ENCODE data around the gene CAMSAP2. TPM values are rescaled to one million over a fixed set of nuclear protein-coding genes. Genes with fewer than 3 reads are reported as not detected.

CAMSAP2 gene
- total RNA-seq, 1 experiment from 2014 or later, result 28.6 TPM

GRCh38 chr1:200751717-200752116, 13.0 kb downstream of the CAMSAP2 start:
- no peaks in the 10 kb centered on the region for H3K9me3 ChIP-seq (ENCODE audit: low read length)
- H3K36me3 ChIP-seq (ENCODE audit: low read depth, low read length), result peaks cover 4% of the 10 kb centered on the region; the same call in 1 of the 2 replicates
- no peak overlapping the region for H3K4me2 ChIP-seq (ENCODE audit: low read length)
- intact Hi-C loops (cut with micrococcal nuclease), result no loop called here
- DNase-seq (no peak), ATAC-seq (no peak)
- H4K20me1 ChIP-seq (ENCODE audit: low read length), result peaks cover 21% of the 10 kb centered on the region; the same call in 1 of the 2 replicates
- H3K9me2 ChIP-seq (replicated peaks; ENCODE audit: low read length), result no peaks in the 10 kb centered on the region
- no peak overlapping the region for H3K4me3 ChIP-seq (ENCODE audit: low read length)
- no peak overlapping the region for H3K9ac ChIP-seq (ENCODE audit: low read length)
- no peaks in the 10 kb centered on the region for H3F3A ChIP-seq (ENCODE audit: low read length, unreplicated experiment)
- H2AFZ ChIP-seq (ENCODE audit: low read length), result no peak overlapping the region
- POLR2A ChIA-PET (ENCODE audit: unreplicated experiment), result no interaction called here
- H3K79me2 ChIP-seq (ENCODE audit: low read length), result peaks cover 82% of the 10 kb centered on the region
- H3K4me1 ChIP-seq (ENCODE audit: insufficient read depth, low read length), result no peaks in the 10 kb centered on the region
- H3K27ac ChIP-seq (ENCODE audit: low read length), result no peak overlapping the region
- BruUV-seq (replicated peaks), result no TSS peak
- CTCF ChIA-PET, result no interaction called here
- no peaks in the 10 kb centered on the region for H3K27me3 ChIP-seq (ENCODE audit: low read length)
- TF ChIP-seq EZH2phosphoT487 (IDR thresholded peaks at IDR 0.05; ENCODE audit: borderline replicate concordance, low read length) (no peak), CTCF (conservative IDR thresholded peaks at IDR 0.05; ENCODE audit: low read depth, low read length) (no peak), EZH2 (IDR thresholded peaks at IDR 0.05; ENCODE audit: low read length, unreplicated experiment) (no peak)

GRCh38 chr1:200753650-200754198, 15.0 kb downstream of the CAMSAP2 start:
- H3K27ac ChIP-seq (ENCODE audit: low read length), result no peak overlapping the region
- peaks cover 83% of the 10 kb centered on the region for H3K79me2 ChIP-seq (ENCODE audit: low read length)
- no peaks in the 10 kb centered on the region for H3F3A ChIP-seq (ENCODE audit: low read length, unreplicated experiment)
- ChIA-PET CTCF (no interaction called here), POLR2A (ENCODE audit: unreplicated experiment) (no interaction called here)
- DNase-seq (no peak), ATAC-seq (no peak)
- H4K20me1 ChIP-seq (ENCODE audit: low read length), result peaks cover 12% of the 10 kb centered on the region; the same call in 1 of the 2 replicates
- no peaks in the 10 kb centered on the region for H3K9me2 ChIP-seq (replicated peaks; ENCODE audit: low read length)
- TF ChIP-seq CTCF (conservative IDR thresholded peaks at IDR 0.05; ENCODE audit: low read depth, low read length) (no peak), EZH2phosphoT487 (IDR thresholded peaks at IDR 0.05; ENCODE audit: borderline replicate concordance, low read length) (no peak), EZH2 (IDR thresholded peaks at IDR 0.05; ENCODE audit: low read length, unreplicated experiment) (no peak)
- no peak overlapping the region for H2AFZ ChIP-seq (ENCODE audit: low read length)
- H3K9ac ChIP-seq (ENCODE audit: low read length), result no peak overlapping the region
- no peaks in the 10 kb centered on the region for H3K27me3 ChIP-seq (ENCODE audit: low read length)
- no peak overlapping the region for H3K4me2 ChIP-seq (ENCODE audit: low read length)
- no peaks in the 10 kb centered on the region for H3K4me1 ChIP-seq (ENCODE audit: insufficient read depth, low read length)
- BruUV-seq (replicated peaks), result no TSS peak
- H3K4me3 ChIP-seq (ENCODE audit: low read length), result no peak overlapping the region
- intact Hi-C loops (cut with micrococcal nuclease), result no loop called here
- H3K9me3 ChIP-seq (ENCODE audit: low read length), result no peaks in the 10 kb centered on the region
- H3K36me3 ChIP-seq (ENCODE audit: low read depth, low read length), result 0 out of 2 replicates have a peak, but pooled peaks cover 4% of the 10 kb centered on the region

GRCh38 chr1:200755456-200755855, 16.8 kb downstream of the CAMSAP2 start:
- Histone ChIP-seq H3K4me3 (ENCODE audit: low read length) (no peak overlapping the region), H3K9me3 (ENCODE audit: low read length) (no peaks in the 10 kb centered on the region), H3K27me3 (ENCODE audit: low read length) (no peaks in the 10 kb centered on the region), H3K9me2 (replicated peaks; ENCODE audit: low read length) (no peaks in the 10 kb centered on the region), H3K4me2 (ENCODE audit: low read length) (no peak overlapping the region), H3K79me2 (ENCODE audit: low read length) (peaks cover 81% of the 10 kb centered on the region), H4K20me1 (ENCODE audit: low read length) (no peaks in the 10 kb centered on the region), H3K9ac (ENCODE audit: low read length) (no peak overlapping the region), H3K4me1 (ENCODE audit: insufficient read depth, low read length) (no peaks in the 10 kb centered on the region), H3F3A (ENCODE audit: low read length, unreplicated experiment) (no peaks in the 10 kb centered on the region), H3K27ac (ENCODE audit: low read length) (no peak overlapping the region), H3K36me3 (ENCODE audit: low read depth, low read length) (no peaks in the 10 kb centered on the region), H2AFZ (ENCODE audit: low read length) (no peak overlapping the region)
- CTCF ChIA-PET, result interaction anchor here (1.2 kb wide), 1 partner anchor 133 kb away, joined by 5 read pairs; no protein-coding TSS in a partner anchor
- ATAC-seq (no peak), DNase-seq (no peak)
- no peak for TF ChIP-seq EZH2 (IDR thresholded peaks at IDR 0.05; ENCODE audit: low read length, unreplicated experiment)
- no peak for TF ChIP-seq EZH2phosphoT487 (IDR thresholded peaks at IDR 0.05; ENCODE audit: borderline replicate concordance, low read length)
- no peak for TF ChIP-seq CTCF (conservative IDR thresholded peaks at IDR 0.05; ENCODE audit: low read depth, low read length)
- POLR2A ChIA-PET (ENCODE audit: unreplicated experiment), result no interaction called here
- intact Hi-C loops (cut with micrococcal nuclease), result no loop called here
- no TSS peak for BruUV-seq (replicated peaks)
